PC-3 (cell line): ENCODE measurements around the gene CLTA.

Source experiments
- EZH2 ChIP-seq: fragments of 300-600 bp; sonication (generic); IDR thresholded peaks from one replicate; pipeline ENCODE4 v1.6.1; 2017; ENCODE audit warnings: antibody characterized with exemption, mild to moderate bottlenecking, low read length; ENCODE audit not compliant: unreplicated experiment
- EZH2phosphoT487 ChIP-seq: fragments of 300-600 bp; sonication (generic); IDR thresholded peaks from 2 replicates; pipeline ENCODE4 v1.6.1; 2018; ENCODE audit warnings: mild to moderate bottlenecking, antibody characterized with exemption, low read length, borderline replicate concordance
- TF ChIP-seq, protein P1 (sequence below): fragments of 300-600 bp; sonication (generic); conservative IDR thresholded peaks from 2 replicates; pipeline ENCODE4 v1.5.1; 2017; ENCODE audit warnings: antibody characterized with exemption, low read depth, mild to moderate bottlenecking, low read length

DNA sequence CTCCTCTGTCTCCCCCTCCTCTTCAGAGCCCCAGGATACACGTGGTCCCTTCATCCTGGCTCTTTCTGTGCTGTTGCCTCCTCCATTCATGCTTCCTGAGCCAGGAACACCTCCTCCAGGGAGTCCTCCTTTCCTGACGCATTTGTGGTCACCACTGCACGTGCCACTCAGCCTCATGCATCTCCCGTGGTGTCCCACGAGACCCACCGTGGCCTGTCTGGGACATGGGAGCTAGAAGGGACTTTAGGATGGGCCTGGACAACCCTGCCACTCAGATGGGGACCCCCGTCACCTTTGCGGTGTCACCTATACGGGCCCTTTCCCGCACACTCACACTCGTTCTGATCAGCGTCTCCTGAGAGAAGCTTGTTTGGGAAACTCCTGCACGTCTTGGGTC lies 47.5 kb upstream of the CLTA start:
- TF ChIP-seq, protein P1, sequence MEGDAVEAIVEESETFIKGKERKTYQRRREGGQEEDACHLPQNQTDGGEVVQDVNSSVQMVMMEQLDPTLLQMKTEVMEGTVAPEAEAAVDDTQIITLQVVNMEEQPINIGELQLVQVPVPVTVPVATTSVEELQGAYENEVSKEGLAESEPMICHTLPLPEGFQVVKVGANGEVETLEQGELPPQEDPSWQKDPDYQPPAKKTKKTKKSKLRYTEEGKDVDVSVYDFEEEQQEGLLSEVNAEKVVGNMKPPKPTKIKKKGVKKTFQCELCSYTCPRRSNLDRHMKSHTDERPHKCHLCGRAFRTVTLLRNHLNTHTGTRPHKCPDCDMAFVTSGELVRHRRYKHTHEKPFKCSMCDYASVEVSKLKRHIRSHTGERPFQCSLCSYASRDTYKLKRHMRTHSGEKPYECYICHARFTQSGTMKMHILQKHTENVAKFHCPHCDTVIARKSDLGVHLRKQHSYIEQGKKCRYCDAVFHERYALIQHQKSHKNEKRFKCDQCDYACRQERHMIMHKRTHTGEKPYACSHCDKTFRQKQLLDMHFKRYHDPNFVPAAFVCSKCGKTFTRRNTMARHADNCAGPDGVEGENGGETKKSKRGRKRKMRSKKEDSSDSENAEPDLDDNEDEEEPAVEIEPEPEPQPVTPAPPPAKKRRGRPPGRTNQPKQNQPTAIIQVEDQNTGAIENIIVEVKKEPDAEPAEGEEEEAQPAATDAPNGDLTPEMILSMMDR = no peak
- TF ChIP-seq EZH2 (no peak), EZH2phosphoT487 (no peak)
